ENCODE results near the gene EVC2. TPM values are rescaled to one million over a fixed set of nuclear protein-coding genes. Genes with fewer than 3 reads are reported as not detected.

Gene EVC2
- total and polyA plus RNA-seq, 2 of the 13 experiments (the other 11 are each of a cell fraction or from before 2014, with no cell fraction given): not detected

DNA sequence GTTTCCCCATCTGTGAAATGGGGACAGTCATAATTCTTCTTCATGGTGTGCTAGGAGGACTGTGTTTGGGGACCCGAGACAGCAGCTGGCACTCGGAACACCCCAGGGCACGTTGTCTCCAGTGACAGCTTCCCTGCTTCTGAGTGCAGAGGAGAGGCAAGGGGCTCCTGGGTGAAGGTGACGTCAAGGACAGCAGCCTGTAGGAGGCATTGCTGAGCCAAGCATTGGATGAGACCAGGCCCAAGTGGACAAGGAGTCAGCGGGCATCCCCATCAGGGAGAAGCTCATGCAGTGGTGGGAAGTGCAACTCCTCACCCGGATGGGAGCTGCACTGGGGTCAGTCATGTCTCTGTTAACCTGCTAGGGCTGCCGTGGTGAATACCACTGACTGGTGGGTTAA is 48.7 kb upstream of the EVC2 start:
- H2AFZ ChIP-seq (ENCODE audit: low read length): no peak overlapping the region
- ChIA-PET CTCF (ENCODE audit: low intra/inter-chr PET ratio, low total read pairs) (no interaction called here), POLR2A (no interaction called here)
- DNase-seq (ENCODE audit: low spot score): no peak
- no peak overlapping the region for H3K9ac ChIP-seq (ENCODE audit: insufficient read depth, low read depth, low read length)
- intact Hi-C loops (cut with micrococcal nuclease; ENCODE audit: unreplicated experiment) (no loop called here), in situ Hi-C loops (cut with HindIII; ENCODE audit: extremely low pct_ligation_motif_present, low pct_unique_long_range_greater_than_20kb) (no loop called here)
- no peak for ATAC-seq
- H3K4me2 ChIP-seq (ENCODE audit: low read depth, low read length): no peak overlapping the region
- H3K36me3 ChIP-seq (replicated peaks in 1 of 2; ENCODE audit: control insufficient read depth in 1 of 2, insufficient read depth in 2 of 2, low read length in 2 of 2): peaks cover 12 to 21% of the 10 kb centered on the region in 2 experiments; a peak in 3 of 5 replicates
- no peaks in the 10 kb centered on the region for H3K79me2 ChIP-seq (ENCODE audit: insufficient read depth, low read length)
- H3K27ac ChIP-seq (ENCODE audit: extremely low read length, insufficient read depth, low read length): no peak overlapping the region
- WGBS (ENCODE audit: low lambda C conversion rate): 100% methylated on average over 7 of the region's 7 CpGs
- FAIRE-seq: no peak
- TF ChIP-seq, protein P1, sequence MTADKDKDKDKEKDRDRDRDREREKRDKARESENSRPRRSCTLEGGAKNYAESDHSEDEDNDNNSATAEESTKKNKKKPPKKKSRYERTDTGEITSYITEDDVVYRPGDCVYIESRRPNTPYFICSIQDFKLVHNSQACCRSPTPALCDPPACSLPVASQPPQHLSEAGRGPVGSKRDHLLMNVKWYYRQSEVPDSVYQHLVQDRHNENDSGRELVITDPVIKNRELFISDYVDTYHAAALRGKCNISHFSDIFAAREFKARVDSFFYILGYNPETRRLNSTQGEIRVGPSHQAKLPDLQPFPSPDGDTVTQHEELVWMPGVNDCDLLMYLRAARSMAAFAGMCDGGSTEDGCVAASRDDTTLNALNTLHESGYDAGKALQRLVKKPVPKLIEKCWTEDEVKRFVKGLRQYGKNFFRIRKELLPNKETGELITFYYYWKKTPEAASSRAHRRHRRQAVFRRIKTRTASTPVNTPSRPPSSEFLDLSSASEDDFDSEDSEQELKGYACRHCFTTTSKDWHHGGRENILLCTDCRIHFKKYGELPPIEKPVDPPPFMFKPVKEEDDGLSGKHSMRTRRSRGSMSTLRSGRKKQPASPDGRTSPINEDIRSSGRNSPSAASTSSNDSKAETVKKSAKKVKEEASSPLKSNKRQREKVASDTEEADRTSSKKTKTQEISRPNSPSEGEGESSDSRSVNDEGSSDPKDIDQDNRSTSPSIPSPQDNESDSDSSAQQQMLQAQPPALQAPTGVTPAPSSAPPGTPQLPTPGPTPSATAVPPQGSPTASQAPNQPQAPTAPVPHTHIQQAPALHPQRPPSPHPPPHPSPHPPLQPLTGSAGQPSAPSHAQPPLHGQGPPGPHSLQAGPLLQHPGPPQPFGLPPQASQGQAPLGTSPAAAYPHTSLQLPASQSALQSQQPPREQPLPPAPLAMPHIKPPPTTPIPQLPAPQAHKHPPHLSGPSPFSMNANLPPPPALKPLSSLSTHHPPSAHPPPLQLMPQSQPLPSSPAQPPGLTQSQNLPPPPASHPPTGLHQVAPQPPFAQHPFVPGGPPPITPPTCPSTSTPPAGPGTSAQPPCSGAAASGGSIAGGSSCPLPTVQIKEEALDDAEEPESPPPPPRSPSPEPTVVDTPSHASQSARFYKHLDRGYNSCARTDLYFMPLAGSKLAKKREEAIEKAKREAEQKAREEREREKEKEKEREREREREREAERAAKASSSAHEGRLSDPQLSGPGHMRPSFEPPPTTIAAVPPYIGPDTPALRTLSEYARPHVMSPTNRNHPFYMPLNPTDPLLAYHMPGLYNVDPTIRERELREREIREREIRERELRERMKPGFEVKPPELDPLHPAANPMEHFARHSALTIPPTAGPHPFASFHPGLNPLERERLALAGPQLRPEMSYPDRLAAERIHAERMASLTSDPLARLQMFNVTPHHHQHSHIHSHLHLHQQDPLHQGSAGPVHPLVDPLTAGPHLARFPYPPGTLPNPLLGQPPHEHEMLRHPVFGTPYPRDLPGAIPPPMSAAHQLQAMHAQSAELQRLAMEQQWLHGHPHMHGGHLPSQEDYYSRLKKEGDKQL (CRISPR knock-in tag; IDR thresholded peaks at IDR 0.05; ENCODE audit: low read depth): no peak
- TF ChIP-seq, protein P2, sequence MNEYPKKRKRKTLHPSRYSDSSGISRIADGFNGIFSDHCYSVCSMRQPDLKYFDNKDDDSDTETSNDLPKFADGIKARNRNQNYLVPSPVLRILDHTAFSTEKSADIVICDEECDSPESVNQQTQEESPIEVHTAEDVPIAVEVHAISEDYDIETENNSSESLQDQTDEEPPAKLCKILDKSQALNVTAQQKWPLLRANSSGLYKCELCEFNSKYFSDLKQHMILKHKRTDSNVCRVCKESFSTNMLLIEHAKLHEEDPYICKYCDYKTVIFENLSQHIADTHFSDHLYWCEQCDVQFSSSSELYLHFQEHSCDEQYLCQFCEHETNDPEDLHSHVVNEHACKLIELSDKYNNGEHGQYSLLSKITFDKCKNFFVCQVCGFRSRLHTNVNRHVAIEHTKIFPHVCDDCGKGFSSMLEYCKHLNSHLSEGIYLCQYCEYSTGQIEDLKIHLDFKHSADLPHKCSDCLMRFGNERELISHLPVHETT (CRISPR knock-in tag; conservative IDR thresholded peaks at IDR 0.05): no peak
- TF ChIP-seq ZMYM3 (CRISPR knock-in tag; IDR thresholded peaks at IDR 0.05): 0 out of 2 replicates have a peak, but pooled peaks have one; percentile 13
- peak; percentile 87 for TF ChIP-seq ZNF629 (CRISPR knock-in tag; conservative IDR thresholded peaks at IDR 0.05)
- TF ChIP-seq, protein P3, sequence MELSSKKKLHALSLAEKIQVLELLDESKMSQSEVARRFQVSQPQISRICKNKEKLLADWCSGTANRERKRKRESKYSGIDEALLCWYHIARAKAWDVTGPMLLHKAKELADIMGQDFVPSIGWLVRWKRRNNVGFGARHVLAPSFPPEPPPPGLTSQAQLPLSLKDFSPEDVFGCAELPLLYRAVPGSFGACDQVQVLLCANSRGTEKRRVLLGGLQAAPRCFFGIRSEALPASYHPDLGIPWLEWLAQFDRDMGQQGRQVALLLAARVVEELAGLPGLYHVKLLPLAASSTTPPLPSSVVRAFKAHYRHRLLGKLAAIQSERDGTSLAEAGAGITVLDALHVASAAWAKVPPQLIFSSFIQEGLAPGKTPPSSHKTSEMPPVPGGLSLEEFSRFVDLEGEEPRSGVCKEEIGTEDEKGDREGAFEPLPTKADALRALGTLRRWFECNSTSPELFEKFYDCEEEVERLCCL (CRISPR knock-in tag; IDR thresholded peaks at IDR 0.05; ENCODE audit: borderline replicate concordance): no peak
- no peak for TF ChIP-seq SRF (IDR thresholded peaks at IDR 0.05; ENCODE audit: low read depth, low read length)
- TF ChIP-seq ZBTB7A (CRISPR knock-in tag; IDR thresholded peaks at IDR 0.05): no peak
- TF ChIP-seq, protein P4, sequence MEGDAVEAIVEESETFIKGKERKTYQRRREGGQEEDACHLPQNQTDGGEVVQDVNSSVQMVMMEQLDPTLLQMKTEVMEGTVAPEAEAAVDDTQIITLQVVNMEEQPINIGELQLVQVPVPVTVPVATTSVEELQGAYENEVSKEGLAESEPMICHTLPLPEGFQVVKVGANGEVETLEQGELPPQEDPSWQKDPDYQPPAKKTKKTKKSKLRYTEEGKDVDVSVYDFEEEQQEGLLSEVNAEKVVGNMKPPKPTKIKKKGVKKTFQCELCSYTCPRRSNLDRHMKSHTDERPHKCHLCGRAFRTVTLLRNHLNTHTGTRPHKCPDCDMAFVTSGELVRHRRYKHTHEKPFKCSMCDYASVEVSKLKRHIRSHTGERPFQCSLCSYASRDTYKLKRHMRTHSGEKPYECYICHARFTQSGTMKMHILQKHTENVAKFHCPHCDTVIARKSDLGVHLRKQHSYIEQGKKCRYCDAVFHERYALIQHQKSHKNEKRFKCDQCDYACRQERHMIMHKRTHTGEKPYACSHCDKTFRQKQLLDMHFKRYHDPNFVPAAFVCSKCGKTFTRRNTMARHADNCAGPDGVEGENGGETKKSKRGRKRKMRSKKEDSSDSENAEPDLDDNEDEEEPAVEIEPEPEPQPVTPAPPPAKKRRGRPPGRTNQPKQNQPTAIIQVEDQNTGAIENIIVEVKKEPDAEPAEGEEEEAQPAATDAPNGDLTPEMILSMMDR (CRISPR knock-in tag; IDR thresholded peaks at IDR 0.05): 0 out of 2 replicates have a peak, but pooled peaks have one; percentile 4
- no peak for TF ChIP-seq NFRKB (IDR thresholded peaks at IDR 0.05)
- TF ChIP-seq ZNF850 (CRISPR knock-in tag; conservative IDR thresholded peaks at IDR 0.05): no peak
- TF ChIP-seq ZNF205 (CRISPR knock-in tag; IDR thresholded peaks at IDR 0.05): no peak
- no peak for TF ChIP-seq HCFC1 (IDR thresholded peaks at IDR 0.05; ENCODE audit: low read depth, low read length)
- no peak for TF ChIP-seq ZNF780A (CRISPR knock-in tag; IDR thresholded peaks at IDR 0.05)
- no peak for TF ChIP-seq ZNF547 (CRISPR knock-in tag; IDR thresholded peaks at IDR 0.05)
- no peak for TF ChIP-seq ZNF530 (CRISPR knock-in tag; IDR thresholded peaks at IDR 0.05; ENCODE audit: low read depth)
- no peak overlapping the region for H3K4me3 ChIP-seq (replicated peaks in 1 of 3; ENCODE audit: insufficient read depth in 1 of 3, low read depth in 2 of 3, low read length in 3 of 3)
- no peaks in the 10 kb centered on the region for H3K27me3 ChIP-seq (ENCODE audit: control insufficient read depth in 1 of 2, insufficient read depth in 2 of 2, low read length in 2 of 2)
- BruUV-seq (replicated peaks): no TSS peak
- no peaks in the 10 kb centered on the region for H3K9me3 ChIP-seq (ENCODE audit: low read length)
- no peaks in the 10 kb centered on the region for H3K4me1 ChIP-seq (ENCODE audit: insufficient read depth, low read length)
- H4K20me1 ChIP-seq (ENCODE audit: insufficient read depth, low read length): no peaks in the 10 kb centered on the region
